GM12891 (cell line): ENCODE results near the gene MACO1.

Experiments used
- PAX5 ChIP-seq: IDR thresholded peaks from 2 replicates; pipeline ENCODE4 v1.6.1; 2011; ENCODE audit warnings: low read length, moderate library complexity, mild to moderate bottlenecking; ENCODE audit not compliant: insufficient read depth, severe bottlenecking
- POLR2A ChIP-seq: IDR thresholded peaks from 2 replicates; pipeline ENCODE4 v1.6.1; 2011; ENCODE audit warnings: low read depth, low read length, control low read depth
- POLR2AphosphoS5 ChIP-seq: IDR thresholded peaks from 2 replicates; pipeline ENCODE4 v1.6.1; 2011; ENCODE audit warnings: low read depth, low read length, control low read depth
- POU2F2 ChIP-seq: IDR thresholded peaks from 2 replicates; pipeline ENCODE4 v1.6.1; 2011; ENCODE audit warnings: low read depth, mild to moderate bottlenecking, control low read depth, low read length, moderate library complexity
- SPI1 ChIP-seq: IDR thresholded peaks from 2 replicates; pipeline ENCODE4 v1.6.1; 2011; ENCODE audit warnings: low read depth, low read length, control low read depth
- TAF1 ChIP-seq: IDR thresholded peaks from 2 replicates; pipeline ENCODE4 v1.6.1; 2011; ENCODE audit warnings: low read depth, low read length, control low read depth

DNA sequence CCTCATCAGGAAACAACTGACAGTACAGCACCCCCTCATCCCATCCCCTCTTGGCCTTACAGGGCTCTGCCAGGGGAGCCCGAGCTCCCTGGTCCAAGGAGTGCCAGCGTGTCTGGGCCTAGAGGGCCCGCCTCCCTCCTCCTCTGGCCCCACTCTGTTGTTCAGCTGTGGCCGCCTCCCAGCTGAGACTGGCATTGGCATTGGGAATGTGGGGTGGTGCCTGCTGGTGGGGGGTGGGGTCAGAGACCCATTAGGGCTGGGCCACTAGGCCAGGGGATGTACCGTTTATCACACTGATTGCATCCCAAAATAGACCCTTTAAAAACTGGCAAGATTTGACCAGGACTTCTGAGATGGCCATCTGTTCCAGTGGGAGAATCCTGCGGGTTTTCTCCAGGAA lies 114.1 kb downstream of the MACO1 start:
- no peak for TF ChIP-seq POLR2AphosphoS5
- no peak for TF ChIP-seq POLR2A
- TF ChIP-seq PAX5: no peak
- no peak for TF ChIP-seq TAF1
- TF ChIP-seq SPI1: no peak
- TF ChIP-seq POU2F2: no peak
